Right lobe of liver (tissue), 6 donors: ENCODE measurements around the gene OR5V1. TPM values are rescaled to one million over a fixed set of nuclear protein-coding genes. Genes with fewer than 3 reads are reported as not detected.

Experiments
- ATAC-seq, 4 donors: fragments of 200-7000 bp; cut with Tn5 transposase; one replicate each; pipeline ENCODE4 v1.9.1; 2020; ENCODE audit warnings: mild to moderate bottlenecking in 4 of 4, moderate library complexity in 4 of 4
- DNase-seq, 3 donors: peaks; one replicate each; pipeline ENCODE4 v3.0.0-alpha.2; 2020
- H3K27ac ChIP-seq, 3 donors: fragments of 200-600 bp; one replicate each; pipeline ENCODE4 v1.8.0; 2022
- H3K27me3 ChIP-seq, 2 donors: fragments of 200-600 bp; one replicate each; pipeline ENCODE4 v1.8.0; 2022
- H3K36me3 ChIP-seq, 4 donors: fragments of 200-600 bp; sonication (generic) in 1 of 4; one replicate each; pipeline versions ENCODE4 v1.5.1 to v1.8.0; 2017 to 2022; ENCODE audit warnings: control low read depth in 1 of 4
- H3K4me1 ChIP-seq, 4 donors: fragments of 200-600 bp; sonication (generic) in 1 of 4; one replicate each; pipeline versions ENCODE4 v1.5.1 to v1.8.0; 2017 to 2022; ENCODE audit warnings: control low read depth in 1 of 4
- H3K4me3 ChIP-seq, 3 donors: fragments of 200-600 bp; one replicate each; pipeline ENCODE4 v1.8.0; 2022
- H3K9me3 ChIP-seq, 4 donors: fragments of 200-600 bp; sonication (generic) in 1 of 4; one replicate each; pipeline versions ENCODE4 v1.5.1 to v1.8.0; 2017 to 2022; ENCODE audit warnings: control low read depth in 1 of 4
- POLR2A ChIP-seq: fragments of 450-650 bp; IDR thresholded peaks from one replicate; pipeline ENCODE4 v1.6.1; 2017; ENCODE audit warnings: antibody characterized with exemption, mild to moderate bottlenecking
- WGBS: methylation state at CpG from one replicate; pipeline ENCODE4 v1.1.6; 2018; ENCODE audit warnings: low coverage, low lambda C conversion rate; ENCODE audit not compliant: insufficient coverage; ENCODE audit errors: missing lambda C conversion rate; 5-methylcytosine and 5-hydroxymethylcytosine counted together
- intact Hi-C, 2 donors: fragments of 100-400 bp; cut with DNase I; formaldehyde crosslinking; loops; one replicate each; pipeline versions ENCODE4 v1.11.2 to v1.14.1; 2022
- total RNA-seq, 6 experiments: library from RNA; depleted of rRNA in 2 of 6; stranded (reverse); fragments of >200 nt in 2 of 6; fragmentation: NEBNext Ultra II Directional in 3 of 6; extraction: Animal tissue kit (Norgen Biotek cat#: 25700) in 3 of 6; gene quantifications; one replicate each; pipeline versions ENCODE4 v1.1.0 to v1.2.4, GENCODE V29; 2016 to 2023
- TF ChIP-seq, protein P1 (sequence below), 4 donors: fragments of 200-600 bp in 3 of 4; fragments of 450-650 bp in 1 of 4; IDR thresholded peaks; one replicate each; pipeline versions ENCODE4 v1.5.1 to v1.8.0; 2016 to 2022; ENCODE audit warnings: antibody characterized with exemption in 4 of 4, mild to moderate bottlenecking in 2 of 4
- donor health status: DM: no; HTN: yes; CAD: no.
- donor health status: DM: no; HTN: no; CAD: no.
- donor health status: DM: no; HTN: no; CAD: no.
- donor health status: DM: no; HTN: yes; CAD: no.
- donor health status: DM: no; HTN: yes; CAD: no.

Gene OR5V1
- total RNA-seq, 6 experiments from 2014 or later, result not detected

DNA sequence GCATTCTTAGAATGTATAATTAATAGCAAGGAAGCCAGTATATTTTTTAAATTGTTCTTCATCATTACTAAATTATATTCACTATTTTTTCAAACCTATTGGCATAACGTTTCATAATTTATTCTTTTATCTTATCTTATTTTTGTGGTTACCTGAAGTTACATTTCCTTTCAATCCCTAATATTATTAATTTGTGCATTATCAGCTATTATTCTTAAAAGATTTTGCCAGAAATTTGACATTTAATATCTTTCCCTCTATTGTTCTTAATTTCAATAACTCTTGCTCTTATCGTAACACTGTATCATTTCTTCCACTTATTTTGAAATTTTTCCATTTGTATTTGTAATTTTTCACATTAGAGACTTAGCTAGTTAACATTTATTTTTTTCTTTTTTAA lies 48.7 kb downstream of the OR5V1 start:
- Histone ChIP-seq H3K27ac (no peak overlapping the region), H3K36me3 (no peaks in the 10 kb centered on the region), H3K27me3 (no peaks in the 10 kb centered on the region), H3K4me3 (no peak overlapping the region), H3K4me1 (no peaks in the 10 kb centered on the region), H3K9me3 (no peaks in the 10 kb centered on the region)
- 63% methylated on average over 2 of the region's 2 CpGs for WGBS
- TF ChIP-seq POLR2A, result no peak
- TF ChIP-seq, protein P1, sequence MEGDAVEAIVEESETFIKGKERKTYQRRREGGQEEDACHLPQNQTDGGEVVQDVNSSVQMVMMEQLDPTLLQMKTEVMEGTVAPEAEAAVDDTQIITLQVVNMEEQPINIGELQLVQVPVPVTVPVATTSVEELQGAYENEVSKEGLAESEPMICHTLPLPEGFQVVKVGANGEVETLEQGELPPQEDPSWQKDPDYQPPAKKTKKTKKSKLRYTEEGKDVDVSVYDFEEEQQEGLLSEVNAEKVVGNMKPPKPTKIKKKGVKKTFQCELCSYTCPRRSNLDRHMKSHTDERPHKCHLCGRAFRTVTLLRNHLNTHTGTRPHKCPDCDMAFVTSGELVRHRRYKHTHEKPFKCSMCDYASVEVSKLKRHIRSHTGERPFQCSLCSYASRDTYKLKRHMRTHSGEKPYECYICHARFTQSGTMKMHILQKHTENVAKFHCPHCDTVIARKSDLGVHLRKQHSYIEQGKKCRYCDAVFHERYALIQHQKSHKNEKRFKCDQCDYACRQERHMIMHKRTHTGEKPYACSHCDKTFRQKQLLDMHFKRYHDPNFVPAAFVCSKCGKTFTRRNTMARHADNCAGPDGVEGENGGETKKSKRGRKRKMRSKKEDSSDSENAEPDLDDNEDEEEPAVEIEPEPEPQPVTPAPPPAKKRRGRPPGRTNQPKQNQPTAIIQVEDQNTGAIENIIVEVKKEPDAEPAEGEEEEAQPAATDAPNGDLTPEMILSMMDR (IDR thresholded peaks at IDR 0.05), result no peak
- intact Hi-C loops, result no loop called here
- no peak for ATAC-seq
- DNase-seq, result no peak

Other genes starting within 250 kb of the OR5V1 start
- gene OR2J2, start 198.0 kb downstream of the OR5V1 start, total RNA-seq, result not detected
- not detected for gene OR14J1, start 67.2 kb downstream of the OR5V1 start, total RNA-seq
- gene OR12D3, start 6.4 kb upstream of the OR5V1 start, total RNA-seq, result not detected
- gene OR12D2, start 26.8 kb upstream of the OR5V1 start, total RNA-seq, result not detected
- not detected for gene OR12D1, start 46.1 kb upstream of the OR5V1 start, total RNA-seq
- not detected for gene OR10C1, start 70.4 kb upstream of the OR5V1 start, total RNA-seq
- gene OR11A1, start 88.2 kb upstream of the OR5V1 start, total RNA-seq, result not detected
- not detected for gene OR2H1, start 88.3 kb upstream of the OR5V1 start, total RNA-seq
- gene MAS1L, start 119.1 kb upstream of the OR5V1 start, total RNA-seq, result not detected
- 100 to 1,000 TPM in 1 of 6 experiments, 10 to 100 TPM in 3, 1 to 10 TPM in 2; 2.2 to 189 (median 37.1) TPM for gene UBD, start 190.9 kb upstream of the OR5V1 start, total RNA-seq
- not detected for gene OR2H2, start 216.3 kb upstream of the OR5V1 start, total RNA-seq